Subcutaneous adipose tissue (tissue), 4 donors: ENCODE results near the gene PCNX1. TPM values are rescaled to one million over a fixed set of nuclear protein-coding genes. Genes with fewer than 3 reads are reported as not detected.

Source experiments
- CTCF ChIP-seq: fragments of 450-650 bp; IDR thresholded peaks from one replicate; pipeline ENCODE4 v1.5.1; 2016; ENCODE audit warnings: low read depth, mild to moderate bottlenecking, control low read depth, antibody characterized with exemption, moderate library complexity
- total RNA-seq, 4 donors: library from RNA; depleted of rRNA; stranded (reverse); fragments of >200 nt; gene quantifications; one replicate each; pipeline ENCODE4 v1.1.0, GENCODE V29; 2016

Gene PCNX1
- total RNA-seq, 4 donors from 2014 or later, result 72.2 to 109 (median 80.2) TPM

- no peak for TF ChIP-seq CTCF
Observed at GRCh38 chr14:70921669-70922068, 14.4 kb downstream of the PCNX1 start.

GRCh38 chr14:70924521-70924920 lies 17.3 kb downstream of the PCNX1 start:
- no peak for TF ChIP-seq CTCF

- no peak for TF ChIP-seq CTCF
Observed at GRCh38 chr14:70926235-70926830, 19.1 kb downstream of the PCNX1 start.

GRCh38 chr14:70931008-70931407 lies 23.7 kb downstream of the PCNX1 start:
- TF ChIP-seq CTCF, result no peak

GRCh38 chr14:70934084-70934483 lies 26.8 kb downstream of the PCNX1 start:
- no peak for TF ChIP-seq CTCF

- no peak for TF ChIP-seq CTCF
Observed at GRCh38 chr14:70934502-70935134, 27.4 kb downstream of the PCNX1 start.

GRCh38 chr14:70935135-70935534 lies 27.9 kb downstream of the PCNX1 start:
- no peak for TF ChIP-seq CTCF
